Fibroblast of skin of right biceps (primary cell): ENCODE data around the gene IQGAP2.
A peak's percentile ranks its signal among the peaks of the same experiment; 100 is the strongest.
"Not testable (repeated sequence)": the region's sequence is repeated elsewhere in the genome, so short reads cannot be mapped to it uniquely, and the experiment has no call there.

Experiments
- DNase-seq: peaks from one replicate; pipeline ENCODE4 v3.0.0-alpha.2; 2013

IQGAP2 gene

GRCh38 chr5:76583163-76584047 lies 180.3 kb downstream of the IQGAP2 start:
- no peak for DNase-seq

GRCh38 chr5:76585783-76586217 lies 182.7 kb downstream of the IQGAP2 start:
- DNase-seq: no peak

- no peak for DNase-seq
Measured at GRCh38 chr5:76586531-76586930, 183.4 kb downstream of the IQGAP2 start.

GRCh38 chr5:76590027-76590426 lies 186.9 kb downstream of the IQGAP2 start:
- no peak for DNase-seq

GRCh38 chr5:76591366-76591765 lies 188.3 kb downstream of the IQGAP2 start:
- DNase-seq: no peak

GRCh38 chr5:76592692-76593091 lies 189.6 kb downstream of the IQGAP2 start:
- no peak for DNase-seq

- DNase-seq: no peak
Measured at GRCh38 chr5:76594107-76594506, 191.0 kb downstream of the IQGAP2 start.

GRCh38 chr5:76595755-76596481 lies 192.8 kb downstream of the IQGAP2 start:
- DNase-seq: no peak

GRCh38 chr5:76598531-76598930 lies 195.4 kb downstream of the IQGAP2 start:
- DNase-seq: no peak

- no peak for DNase-seq
Measured at GRCh38 chr5:76600716-76601115, 197.6 kb downstream of the IQGAP2 start.

- peak; percentile 72 for DNase-seq
Measured at GRCh38 chr5:76601470-76601869, 198.4 kb downstream of the IQGAP2 start.

- DNase-seq: no peak
Measured at GRCh38 chr5:76602094-76602726, 199.1 kb downstream of the IQGAP2 start.

- not testable (repeated sequence) for DNase-seq
Measured at GRCh38 chr5:76603991-76604390, 200.9 kb downstream of the IQGAP2 start.

- DNase-seq: peak; percentile 74
Measured at GRCh38 chr5:76604838-76605237, 201.8 kb downstream of the IQGAP2 start.

GRCh38 chr5:76606701-76607100 lies 203.6 kb downstream of the IQGAP2 start:
- DNase-seq: no peak

GRCh38 chr5:76607353-76607871 lies 204.3 kb downstream of the IQGAP2 start:
- peak; percentile 75 for DNase-seq

GRCh38 chr5:76608833-76609232 lies 205.7 kb downstream of the IQGAP2 start:
- DNase-seq: peak; percentile 70

- no peak for DNase-seq
Measured at GRCh38 chr5:76610196-76610595, 207.1 kb downstream of the IQGAP2 start.

- no peak for DNase-seq
Measured at GRCh38 chr5:76612942-76613341, 209.9 kb downstream of the IQGAP2 start.

- DNase-seq: peak; percentile 53
Measured at GRCh38 chr5:76615759-76616158, 212.7 kb downstream of the IQGAP2 start.

- DNase-seq: no peak
Measured at GRCh38 chr5:76616206-76616605, 213.1 kb downstream of the IQGAP2 start.

- DNase-seq: no peak
Measured at GRCh38 chr5:76617229-76617628, 214.1 kb downstream of the IQGAP2 start.

- peak; percentile 94 for DNase-seq
Measured at GRCh38 chr5:76617675-76618074, 214.6 kb downstream of the IQGAP2 start.
